ENCODE measurements around the gene HHAT.

DNA sequence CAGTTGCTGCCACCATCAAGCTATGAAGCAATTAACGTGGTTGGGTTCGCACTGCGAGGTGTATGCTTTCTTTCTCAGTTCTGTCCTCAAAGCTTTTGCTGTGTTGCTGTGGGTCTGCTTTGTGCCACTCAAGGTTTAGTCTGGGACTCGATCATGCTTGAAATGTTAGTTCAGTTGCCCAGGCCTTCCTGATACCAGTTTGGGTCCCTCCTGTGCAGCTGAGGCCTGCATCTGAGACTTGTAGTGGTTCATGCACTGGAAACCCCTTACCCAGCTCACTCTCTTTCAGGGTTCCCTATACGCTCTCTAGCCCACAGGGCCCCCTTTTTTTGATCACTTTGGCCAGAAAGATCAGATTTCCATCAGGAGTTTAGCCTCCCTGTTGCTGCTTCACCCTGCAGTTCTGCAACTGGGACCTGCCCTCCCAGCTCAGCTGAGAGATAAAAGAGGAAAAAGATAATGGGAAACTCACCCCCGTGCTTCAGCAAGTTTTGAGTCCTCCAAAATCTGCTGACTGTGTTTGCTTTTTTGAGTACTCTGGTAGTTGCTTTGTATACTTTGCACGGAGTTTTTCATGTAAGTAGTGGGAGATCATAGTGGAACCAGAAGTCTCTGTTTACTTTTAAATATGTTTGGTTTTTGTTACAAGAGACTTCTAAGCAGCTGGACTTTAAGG lies 317.0 kb downstream of the HHAT start:
- TF ChIP-seq CTCF (conservative IDR thresholded peaks at IDR 0.05; ENCODE audit: low read depth, low read length) = no peak
- no peak for TF ChIP-seq EZH2 (IDR thresholded peaks at IDR 0.05; ENCODE audit: borderline replicate concordance, low read depth, low read length, poor library complexity, severe bottlenecking)
